ENCODE data around the gene CHRM2.

Gene CHRM2

DNA sequence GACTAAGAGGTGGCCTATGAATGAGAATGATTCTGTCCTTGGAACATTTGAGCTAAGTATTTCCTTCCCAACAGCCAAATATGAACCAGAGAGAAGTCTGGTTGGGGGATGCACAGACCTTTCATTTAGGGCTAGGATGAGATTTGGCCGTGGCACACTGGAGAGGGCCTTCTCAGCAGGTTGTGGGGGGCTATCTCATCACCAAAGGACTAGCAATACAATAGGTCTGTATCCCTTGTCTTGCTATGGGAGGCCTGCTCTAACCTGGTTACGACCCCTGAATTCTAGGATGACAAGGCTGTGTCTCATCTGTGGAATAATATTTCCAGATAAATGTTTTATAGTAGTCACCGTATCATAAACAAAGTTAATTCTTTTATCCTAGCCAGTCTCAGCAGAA lies 133.0 kb downstream of the CHRM2 start:
- no peak overlapping the region for H3K27ac ChIP-seq
- no peak for TF ChIP-seq ZFX (IDR thresholded peaks at IDR 0.05; ENCODE audit: borderline replicate concordance)
- TF ChIP-seq, protein P1, sequence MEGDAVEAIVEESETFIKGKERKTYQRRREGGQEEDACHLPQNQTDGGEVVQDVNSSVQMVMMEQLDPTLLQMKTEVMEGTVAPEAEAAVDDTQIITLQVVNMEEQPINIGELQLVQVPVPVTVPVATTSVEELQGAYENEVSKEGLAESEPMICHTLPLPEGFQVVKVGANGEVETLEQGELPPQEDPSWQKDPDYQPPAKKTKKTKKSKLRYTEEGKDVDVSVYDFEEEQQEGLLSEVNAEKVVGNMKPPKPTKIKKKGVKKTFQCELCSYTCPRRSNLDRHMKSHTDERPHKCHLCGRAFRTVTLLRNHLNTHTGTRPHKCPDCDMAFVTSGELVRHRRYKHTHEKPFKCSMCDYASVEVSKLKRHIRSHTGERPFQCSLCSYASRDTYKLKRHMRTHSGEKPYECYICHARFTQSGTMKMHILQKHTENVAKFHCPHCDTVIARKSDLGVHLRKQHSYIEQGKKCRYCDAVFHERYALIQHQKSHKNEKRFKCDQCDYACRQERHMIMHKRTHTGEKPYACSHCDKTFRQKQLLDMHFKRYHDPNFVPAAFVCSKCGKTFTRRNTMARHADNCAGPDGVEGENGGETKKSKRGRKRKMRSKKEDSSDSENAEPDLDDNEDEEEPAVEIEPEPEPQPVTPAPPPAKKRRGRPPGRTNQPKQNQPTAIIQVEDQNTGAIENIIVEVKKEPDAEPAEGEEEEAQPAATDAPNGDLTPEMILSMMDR (IDR thresholded peaks at IDR 0.05): no peak

DNA sequence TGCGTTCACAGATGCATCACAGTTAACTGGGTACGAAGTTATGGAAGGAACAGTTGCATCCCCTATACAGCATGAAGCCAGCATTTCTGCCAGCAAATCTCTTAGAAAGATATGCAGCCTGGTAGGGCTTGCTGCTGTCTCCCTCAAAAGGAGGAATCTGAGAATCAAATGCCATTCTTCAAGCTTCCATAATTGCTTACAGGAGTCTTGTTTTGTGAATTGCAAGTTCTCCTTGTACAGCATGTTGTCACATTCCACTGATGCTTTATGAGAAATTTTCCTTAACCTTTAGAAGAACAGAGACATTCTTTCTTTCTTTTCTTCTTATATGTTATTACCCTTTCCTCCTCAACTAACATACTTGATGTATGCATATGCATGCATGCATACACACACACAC lies 134.6 kb downstream of the CHRM2 start:
- no peak overlapping the region for H3K27ac ChIP-seq
- TF ChIP-seq, protein P1 (IDR thresholded peaks at IDR 0.05): no peak
- TF ChIP-seq ZFX (IDR thresholded peaks at IDR 0.05; ENCODE audit: borderline replicate concordance): no peak

DNA sequence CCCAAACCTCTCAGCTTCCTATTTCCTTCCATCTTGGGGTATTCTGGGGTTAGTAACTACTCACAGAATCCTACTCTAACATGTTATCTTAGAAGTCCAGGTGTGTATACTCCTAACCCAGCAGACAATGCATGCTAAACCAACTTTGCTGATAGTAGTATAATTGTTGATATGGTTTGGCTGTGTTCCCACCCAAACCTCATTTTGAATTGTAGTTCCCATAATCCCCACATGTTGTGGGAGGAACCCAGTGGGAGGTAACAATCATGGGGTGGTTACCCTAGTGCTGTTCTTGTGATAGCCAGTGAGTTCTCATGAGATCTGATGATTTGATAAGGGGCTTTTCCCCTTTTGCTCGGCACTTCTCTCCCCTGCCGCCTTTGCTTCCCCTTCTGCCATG lies 135.1 kb downstream of the CHRM2 start:
- H3K27ac ChIP-seq: no peak overlapping the region
- TF ChIP-seq, protein P1 (IDR thresholded peaks at IDR 0.05): no peak
- TF ChIP-seq ZFX (IDR thresholded peaks at IDR 0.05; ENCODE audit: borderline replicate concordance): no peak

DNA sequence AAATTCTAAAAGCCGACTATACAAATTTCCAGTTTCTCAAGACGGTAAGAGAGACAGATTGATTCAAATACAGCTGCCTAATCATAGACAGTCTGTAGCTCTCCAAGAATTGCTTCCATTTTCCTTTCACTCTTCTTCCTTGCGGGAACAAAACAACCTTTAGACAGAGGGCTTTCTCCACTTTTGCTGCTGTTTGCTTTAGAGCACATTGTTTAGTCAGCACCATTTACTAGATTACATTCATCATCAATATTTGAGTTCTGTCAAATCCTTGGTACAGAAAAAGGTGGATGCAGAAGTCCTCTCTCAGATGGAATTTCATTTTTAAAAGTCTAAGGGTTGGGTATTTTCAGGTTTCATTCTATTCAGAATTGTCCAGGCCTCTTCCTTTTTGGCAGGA lies 137.4 kb downstream of the CHRM2 start:
- TF ChIP-seq, protein P1 (IDR thresholded peaks at IDR 0.05): no peak
- no peak for TF ChIP-seq ZFX (IDR thresholded peaks at IDR 0.05; ENCODE audit: borderline replicate concordance)
- no peak overlapping the region for H3K27ac ChIP-seq

DNA sequence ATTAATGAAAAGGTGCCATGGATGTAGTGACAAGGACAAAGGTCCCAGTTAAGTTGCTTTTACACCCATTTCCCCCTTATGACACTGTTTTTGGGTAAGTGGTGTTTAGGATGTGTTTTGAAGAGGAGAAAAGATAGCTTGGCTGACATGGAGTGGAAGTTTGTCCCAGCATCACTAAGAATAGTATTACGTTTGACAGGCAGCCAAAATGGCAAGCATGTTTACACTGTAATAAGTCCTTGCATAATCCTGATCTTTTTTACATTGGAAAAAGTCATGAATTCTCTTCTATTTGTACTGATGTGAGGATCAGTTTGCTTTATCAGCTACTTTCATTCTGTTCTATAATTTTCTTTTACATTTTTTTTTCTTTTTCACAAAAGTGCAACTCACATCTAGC lies 137.8 kb downstream of the CHRM2 start:
- no peak overlapping the region for H3K27ac ChIP-seq
- TF ChIP-seq ZFX (IDR thresholded peaks at IDR 0.05; ENCODE audit: borderline replicate concordance): no peak
- TF ChIP-seq, protein P1 (IDR thresholded peaks at IDR 0.05): no peak

DNA sequence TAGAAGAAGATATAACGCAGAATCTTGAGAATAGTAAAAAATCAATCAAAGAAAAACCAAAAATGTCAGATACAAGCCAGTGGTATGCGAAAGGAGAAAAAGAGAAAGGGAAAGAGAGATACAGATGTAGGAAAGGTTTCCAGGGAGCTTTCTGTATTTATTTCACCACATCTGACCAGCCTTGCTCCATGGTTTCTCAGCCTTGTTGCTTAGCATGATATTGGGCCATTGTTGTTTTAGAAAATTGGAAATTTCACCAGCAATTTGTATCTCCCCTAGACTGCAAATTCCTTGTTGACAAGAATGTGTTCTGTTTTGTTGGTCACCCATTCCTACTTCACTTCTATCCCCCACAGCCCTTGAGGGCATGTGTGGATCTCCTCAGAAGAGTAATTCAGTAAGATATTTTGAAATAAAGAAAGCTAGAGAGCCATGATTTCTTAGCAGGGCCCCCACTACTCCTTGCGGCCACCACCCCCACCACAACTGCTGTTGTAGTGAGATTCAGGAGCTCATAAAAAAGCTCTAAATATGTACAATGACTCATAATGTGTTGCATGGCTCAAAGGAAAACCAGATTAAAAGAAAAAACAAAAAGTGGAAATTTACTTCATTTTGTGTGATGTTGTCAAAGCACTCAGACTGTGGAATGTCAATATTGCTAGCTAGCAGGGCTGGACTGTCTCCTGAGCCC lies 138.7 kb downstream of the CHRM2 start:
- H3K27ac ChIP-seq: no peak overlapping the region
- TF ChIP-seq ZFX (IDR thresholded peaks at IDR 0.05; ENCODE audit: borderline replicate concordance): no peak
- TF ChIP-seq, protein P1 (IDR thresholded peaks at IDR 0.05): no peak

DNA sequence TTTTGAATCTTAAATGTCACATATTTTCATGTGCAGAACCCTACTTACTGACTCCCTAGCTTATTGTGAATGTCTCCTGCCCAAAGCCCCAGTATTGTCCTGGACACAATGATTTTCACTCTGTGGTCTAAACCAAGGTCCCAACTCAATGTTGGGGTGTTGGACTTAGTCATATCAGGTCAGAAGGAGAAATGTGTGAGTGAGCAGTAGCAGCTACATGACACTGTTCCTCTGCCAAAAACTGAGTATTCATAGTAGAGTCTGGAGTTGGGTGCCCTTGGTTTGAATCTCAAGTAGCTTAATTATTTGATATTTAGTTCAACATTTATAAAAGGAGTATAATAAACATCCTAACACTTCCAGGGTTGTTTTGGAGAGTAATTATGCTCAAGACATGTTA lies 141.0 kb downstream of the CHRM2 start:
- no peak overlapping the region for H3K27ac ChIP-seq
- TF ChIP-seq, protein P1 (IDR thresholded peaks at IDR 0.05): no peak
- TF ChIP-seq ZFX (IDR thresholded peaks at IDR 0.05; ENCODE audit: borderline replicate concordance): no peak
